HG03457 (cell line): Measurements from ENCODE around the gene NFKBIL1.
"Not testable (repeated sequence)": the region's sequence is repeated elsewhere in the genome, so short reads cannot be mapped to it uniquely, and the experiment has no call there.

ENCODE experiments used
- ATAC-seq: cut with Tn5 transposase; IDR thresholded peaks from one replicate; pipeline ENCODE4 v1.9.1; 2021; ENCODE audit warnings: moderate number of reproducible peaks; ENCODE audit not compliant: unreplicated experiment

The NFKBIL1 gene

DNA sequence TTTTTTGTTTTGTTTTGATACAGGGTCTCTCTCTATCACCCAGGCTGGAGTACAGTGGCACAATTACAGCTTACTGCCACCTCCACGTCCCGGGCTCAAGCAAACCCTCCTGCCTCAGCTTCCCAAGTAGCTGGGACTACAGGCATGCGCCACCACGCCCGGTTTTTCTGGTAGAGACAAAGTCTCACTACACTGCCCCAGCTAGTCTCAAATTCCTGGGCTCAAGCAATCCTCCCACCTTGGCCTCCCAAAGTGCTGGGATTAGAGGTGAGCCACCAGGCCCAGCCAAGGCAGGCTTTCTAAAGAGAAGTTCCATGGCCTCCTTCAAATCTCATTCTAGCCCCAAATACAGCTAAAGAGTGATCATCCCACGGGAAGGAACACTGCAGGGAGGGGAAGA, 13.4 kb upstream of the NFKBIL1 start:
- no peak for ATAC-seq

DNA sequence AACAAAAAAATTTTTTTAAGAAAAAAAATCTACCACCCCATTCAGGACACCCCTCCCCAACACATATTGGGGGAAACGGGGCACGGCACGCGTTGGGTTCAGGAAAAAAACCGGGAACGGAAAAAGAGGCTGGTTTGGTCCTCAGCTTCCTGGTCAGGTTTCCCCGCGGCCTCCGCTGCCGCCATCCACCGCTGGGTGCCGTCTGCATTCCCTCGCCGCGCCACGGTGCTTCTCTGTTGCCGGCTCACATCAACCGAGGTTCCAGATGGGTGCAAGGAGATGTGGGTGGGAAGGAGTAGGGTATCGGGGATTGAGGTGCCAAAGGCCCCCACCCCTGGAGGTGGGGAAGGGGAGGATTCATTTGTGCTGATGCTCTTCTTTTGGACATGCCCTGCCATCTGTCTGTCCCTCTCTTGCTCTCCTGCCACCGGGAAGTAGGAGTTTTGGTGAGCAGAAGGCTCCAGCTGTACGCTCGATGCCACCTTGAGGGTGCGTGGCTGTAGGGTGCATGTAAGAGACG, 12.8 kb upstream of the NFKBIL1 start:
- ATAC-seq = no peak

DNA sequence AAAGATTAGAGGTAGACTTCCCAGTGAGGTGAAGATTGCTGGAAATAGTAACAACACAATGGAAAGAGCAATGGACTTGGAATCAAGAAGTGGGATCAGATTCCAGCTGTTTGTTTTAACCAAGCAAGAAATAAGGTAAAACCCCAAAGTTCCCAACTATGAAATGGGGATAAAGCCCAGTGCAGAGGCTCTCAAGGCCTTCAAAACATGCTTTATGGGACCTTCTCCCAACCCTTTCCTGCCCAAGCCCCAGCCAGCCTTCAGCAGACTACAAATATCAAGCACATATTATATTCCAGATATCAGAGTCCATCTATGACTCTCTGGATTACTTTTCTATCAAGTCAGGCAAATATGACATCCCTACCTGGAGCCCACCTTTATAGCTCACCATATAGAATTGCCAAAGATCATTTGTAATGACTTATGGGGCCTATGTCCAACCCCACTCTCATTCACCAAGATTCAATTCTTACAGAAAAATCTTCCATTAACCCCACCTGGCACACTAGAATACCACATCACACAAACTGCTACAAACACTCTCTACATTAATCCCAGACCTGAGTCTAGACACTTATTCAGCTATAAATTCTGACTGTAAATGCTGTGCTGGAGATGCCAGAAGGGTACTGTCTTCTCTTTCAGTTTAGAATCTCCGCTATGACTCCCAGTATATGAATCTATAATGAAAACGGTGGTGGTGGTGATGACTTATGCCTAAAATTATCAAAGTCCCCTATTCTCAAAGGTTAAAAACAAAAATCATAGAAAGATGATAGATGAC, 11.7 kb upstream of the NFKBIL1 start:
- ATAC-seq = no peak

DNA sequence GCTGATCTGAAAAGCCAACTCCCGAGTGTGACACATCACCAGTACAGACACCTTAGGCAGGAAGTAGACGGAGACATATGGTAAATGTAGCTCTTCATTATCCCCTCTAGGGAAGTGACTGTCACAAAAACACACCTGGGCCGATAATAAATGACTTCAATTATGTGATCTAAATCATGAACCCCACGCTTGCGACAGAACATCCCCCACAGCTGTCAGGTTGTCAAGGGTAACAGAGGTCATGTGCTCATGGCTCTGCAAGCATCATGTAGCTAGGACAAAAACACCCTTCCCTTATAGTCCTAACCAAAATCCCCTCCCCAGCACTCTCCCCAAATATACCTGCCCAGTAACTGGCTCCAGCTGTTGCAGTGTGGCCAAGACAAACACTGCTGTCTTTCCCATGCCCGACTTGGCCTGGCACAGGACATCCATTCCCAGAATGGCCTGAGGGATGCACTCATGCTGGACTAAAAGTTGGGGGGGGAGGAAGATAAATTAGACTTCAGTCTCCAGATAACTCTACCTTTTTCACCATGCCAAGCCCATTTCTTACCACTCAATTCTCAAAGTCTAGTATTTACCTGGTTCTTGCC, 8.5 kb upstream of the NFKBIL1 start:
- no peak for ATAC-seq

DNA sequence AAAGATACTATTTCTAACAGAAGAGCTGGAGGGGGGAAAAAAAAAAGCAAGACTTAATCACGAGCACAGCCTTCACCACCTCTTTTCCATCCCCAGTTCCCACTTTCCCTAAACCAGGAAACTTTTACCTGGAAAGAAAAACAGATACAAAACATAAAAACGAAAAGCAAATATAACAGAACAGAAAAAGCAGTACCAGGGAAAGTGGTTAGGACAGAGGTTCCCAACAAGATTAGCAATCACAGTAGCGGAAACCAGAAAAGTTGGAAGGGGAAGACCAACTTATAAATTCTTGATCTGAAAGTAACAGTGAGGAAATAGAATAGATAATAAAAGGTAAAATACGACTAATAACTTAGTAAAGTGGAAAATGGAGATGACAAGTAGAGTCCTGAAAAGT, 6.8 kb upstream of the NFKBIL1 start:
- ATAC-seq = no peak

DNA sequence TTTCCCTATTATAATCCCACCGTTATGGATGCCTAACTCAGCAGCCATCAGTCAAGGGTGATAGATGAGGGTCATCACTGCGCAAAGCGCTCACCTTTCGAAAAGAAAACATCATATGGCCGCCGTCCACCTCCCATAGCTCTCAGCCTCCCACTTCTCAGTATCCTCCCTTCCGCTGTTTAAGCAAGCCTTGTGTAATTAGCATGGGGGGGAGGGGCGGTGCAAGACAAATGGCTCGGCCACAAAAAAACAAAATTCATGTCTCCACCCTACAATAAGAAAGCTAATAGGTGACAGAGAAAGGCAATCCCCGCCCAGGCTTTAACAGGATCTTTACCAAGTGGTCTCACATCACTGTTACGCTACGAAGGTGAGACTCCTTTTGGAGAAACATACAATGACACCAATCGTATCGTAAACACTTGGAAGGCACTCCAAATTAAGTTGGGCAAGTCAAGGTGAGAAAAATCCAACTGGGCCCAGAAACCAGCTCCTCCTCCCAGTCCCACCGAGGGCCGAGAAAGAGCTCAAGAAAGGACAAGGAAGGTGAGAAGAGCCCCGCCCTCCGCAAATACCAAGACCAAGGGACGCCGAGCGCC, 6.2 kb upstream of the NFKBIL1 start:
- ATAC-seq = no peak

DNA sequence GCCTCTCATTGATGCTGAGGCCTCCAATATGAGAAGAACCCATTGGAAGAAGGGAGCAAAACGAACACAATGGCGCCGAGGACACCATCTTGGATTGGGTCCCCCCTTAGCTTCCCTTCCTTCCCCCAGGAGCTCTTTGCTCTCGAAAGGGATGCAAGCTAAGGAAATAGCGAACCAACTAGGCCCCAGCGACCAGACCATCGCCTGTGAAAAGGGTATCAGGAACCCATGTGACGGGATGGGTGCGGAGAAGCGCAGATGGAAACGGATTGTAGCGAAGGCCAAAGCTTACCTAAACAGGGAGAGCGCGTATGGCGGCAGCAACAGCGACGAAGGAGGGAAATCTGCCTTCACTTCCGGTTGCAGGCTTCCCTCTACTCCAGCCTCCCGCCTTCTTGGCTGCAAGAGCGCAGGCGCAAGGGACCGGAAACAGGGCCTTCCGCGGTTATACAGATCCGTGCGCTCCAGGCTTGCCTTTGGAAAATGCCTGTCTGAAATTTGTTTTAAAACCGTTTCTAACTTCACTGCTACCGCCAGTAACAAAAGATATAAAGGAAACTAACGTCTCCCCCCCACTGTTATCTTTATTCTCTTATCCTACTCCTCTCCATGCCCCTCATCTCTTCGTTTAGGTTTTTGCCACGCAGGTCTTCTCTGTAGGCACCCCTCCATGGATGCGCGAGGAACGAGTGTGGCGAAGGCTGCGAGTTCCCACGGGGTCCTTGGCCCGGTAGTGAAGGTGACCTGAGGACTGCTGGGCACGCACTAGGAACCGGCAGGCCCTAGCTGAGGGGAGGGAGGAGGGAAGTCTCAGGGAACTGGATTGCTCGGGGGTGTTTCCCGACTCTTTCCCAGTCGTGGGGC, 5.5 kb upstream of the NFKBIL1 start, which contains the start of gene DDX39B:
Gene DDX39B (minus strand): TSS at position 346 of the 864 bp plus-strand sequence. CDS start 1,471 bp downstream, outside the sequence.
- peak; percentile 39 for ATAC-seq

DNA sequence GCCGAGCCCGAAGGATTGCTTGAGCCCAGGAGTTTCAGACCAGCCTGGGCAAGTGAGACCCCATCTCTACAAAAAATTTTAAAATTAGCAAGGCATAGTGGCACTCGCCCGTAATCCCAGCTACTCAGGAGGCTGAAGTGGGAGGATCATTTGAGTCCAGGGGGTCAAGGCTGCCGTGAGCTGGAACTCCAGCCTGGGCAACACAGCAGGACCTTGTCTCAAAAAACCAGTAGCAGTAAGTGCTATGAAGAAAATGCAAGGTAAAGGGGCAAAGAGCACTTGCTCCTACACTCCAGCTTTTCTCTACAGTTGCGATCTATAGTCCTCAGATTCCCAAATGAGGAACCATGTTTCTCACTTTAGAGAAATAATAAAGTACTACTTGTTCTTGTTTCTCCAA, 3.8 kb upstream of the NFKBIL1 start:
- no peak for ATAC-seq

DNA sequence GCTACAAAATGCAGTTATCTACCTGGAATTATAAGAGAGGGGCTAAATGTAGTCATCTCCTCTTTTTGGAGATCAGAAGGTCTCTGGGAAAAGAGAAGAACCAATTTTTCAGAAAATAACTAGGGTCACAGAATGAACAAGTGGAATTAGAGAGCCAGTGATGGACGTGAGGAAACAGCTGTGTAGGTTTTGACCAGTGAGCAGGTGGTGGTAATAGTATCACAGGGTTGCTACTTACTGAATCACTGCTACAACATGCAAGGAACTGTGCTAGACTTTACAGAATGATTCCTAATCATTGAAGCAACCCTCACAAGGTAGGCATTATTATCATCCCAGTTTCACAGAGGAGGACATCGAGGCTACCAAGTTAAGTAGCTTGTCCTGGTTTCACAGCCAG, 2.7 kb upstream of the NFKBIL1 start:
- no peak for ATAC-seq

DNA sequence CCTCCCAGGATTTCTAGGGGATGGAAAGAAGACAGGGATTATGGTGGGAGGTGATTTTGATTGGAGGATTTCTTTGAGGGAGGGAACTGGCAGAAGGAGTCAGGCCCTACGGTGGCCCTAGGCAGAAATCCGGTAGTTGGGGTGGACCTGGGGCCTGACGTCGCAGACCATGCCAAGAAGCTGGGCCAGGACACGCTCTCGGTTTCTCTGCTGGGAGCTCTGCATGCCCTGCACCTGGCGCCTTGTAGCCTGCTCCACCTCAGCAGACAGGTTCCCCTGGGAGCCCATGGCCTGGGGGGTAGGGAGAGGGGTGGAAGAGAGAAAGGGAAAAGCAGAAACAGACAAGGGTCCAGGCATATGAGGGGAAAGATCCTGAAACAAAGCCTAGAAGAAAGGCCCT, 2.1 kb upstream of the NFKBIL1 start:
- no peak for ATAC-seq

DNA sequence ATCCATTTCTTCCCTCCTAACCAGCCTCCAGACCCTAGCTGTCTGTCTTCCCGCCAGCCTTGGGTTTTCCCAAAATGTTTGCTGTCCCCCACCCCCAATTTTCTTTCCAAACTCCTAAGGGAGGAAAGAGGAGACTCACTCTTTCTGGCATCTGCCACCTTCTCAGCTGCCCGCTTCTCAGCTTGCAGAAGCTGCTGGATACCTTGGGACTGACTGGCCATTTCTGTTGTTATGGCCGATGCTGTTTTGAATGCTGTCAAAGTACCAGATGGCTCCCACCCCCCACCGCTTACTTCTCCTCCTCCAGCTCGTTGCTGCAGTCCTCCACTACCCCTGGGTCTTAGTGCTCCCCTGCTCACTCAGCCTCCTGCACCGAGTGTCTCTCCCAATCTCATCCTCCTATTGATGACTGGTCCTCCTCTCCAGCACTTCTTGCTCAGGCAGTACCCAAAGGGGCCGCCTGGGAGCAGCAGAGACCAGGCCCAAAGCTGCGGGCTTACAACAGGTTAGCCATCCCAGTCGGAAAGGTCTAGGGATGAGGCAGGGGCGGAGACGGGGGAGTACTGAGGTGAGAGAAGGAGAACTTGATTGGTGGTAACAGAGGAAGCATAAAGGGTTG, 960 bp upstream of the NFKBIL1 start, which contains the start of gene ATP6V1G2:
Gene ATP6V1G2 (minus strand): TSS at position 270 of the 619 bp plus-strand sequence. CDS start 49 bp downstream, at position 221.
- no peak for ATAC-seq

DNA sequence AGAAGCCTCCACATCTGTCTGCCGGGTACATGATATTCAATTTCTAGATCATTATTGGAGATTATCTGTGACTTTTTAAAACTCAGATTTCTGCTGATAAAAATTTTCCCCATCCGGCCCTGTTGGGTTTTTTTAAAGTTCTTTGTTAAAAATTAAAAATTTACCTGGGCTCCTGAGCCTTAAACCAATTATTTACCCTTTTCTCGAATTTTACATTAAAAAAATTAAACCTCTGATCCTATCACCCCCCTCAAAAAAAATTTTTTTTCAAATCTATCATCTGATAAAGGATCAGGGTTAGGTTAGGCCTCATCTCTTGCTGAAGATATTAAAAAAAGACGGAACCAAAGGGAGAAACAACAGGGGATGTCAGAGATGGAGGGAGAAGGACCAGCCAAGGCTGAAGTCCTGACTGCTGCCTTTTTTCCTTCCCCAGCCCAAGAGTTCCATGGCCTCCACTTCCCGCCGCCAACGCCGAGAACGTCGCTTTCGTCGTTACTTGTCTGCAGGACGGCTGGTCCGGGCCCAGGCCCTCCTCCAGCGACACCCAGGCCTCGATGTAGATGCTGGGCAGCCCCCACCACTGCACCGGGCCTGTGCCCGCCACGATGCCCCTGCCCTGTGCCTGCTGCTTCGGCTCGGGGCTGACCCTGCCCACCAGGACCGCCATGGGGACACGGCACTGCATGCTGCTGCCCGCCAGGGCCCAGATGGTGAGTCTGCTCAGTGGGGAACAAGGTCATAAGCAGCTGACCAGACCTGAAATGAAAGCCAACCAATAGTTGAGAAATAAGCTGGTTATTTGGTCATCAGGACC, 527 bp downstream of the NFKBIL1 start:
- no peak for ATAC-seq

DNA sequence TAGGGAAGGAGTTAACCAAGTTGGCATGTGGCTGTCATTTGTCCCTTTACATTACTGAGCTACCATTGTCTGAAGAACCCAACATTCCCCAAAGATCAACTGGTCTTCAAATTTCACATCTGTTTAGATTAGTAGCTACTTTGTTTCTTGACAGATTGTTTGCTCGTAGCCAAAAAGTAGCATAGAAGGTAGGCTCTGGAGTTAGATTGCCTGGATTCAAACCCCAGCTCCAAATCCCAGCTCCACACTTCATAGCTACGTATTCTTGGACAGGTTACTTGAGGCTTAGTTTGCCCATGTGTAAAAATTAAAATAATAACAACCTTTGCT, 1.1 kb downstream of the NFKBIL1 start:
- no peak for ATAC-seq

DNA sequence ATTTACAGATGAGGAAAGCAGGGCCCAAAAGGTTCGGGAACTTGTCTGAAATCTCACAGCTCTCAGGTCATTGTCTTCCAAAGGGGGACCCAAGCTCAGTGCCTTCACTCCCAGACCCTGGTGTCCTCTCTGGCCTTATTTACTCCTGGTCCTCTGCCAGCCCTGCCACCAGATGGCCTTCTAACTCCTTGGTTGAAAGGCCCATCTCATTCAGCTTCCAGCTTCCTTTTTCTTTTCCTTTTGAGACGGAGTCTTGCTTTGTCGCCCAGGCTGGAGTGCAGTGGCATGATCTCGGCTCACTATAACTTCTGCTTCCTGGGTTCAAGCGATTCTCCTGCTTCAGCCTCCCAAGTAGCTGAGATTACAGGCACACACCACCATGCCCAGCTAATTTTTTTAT, 4.0 kb downstream of the NFKBIL1 start:
- ATAC-seq = not testable (repeated sequence)

DNA sequence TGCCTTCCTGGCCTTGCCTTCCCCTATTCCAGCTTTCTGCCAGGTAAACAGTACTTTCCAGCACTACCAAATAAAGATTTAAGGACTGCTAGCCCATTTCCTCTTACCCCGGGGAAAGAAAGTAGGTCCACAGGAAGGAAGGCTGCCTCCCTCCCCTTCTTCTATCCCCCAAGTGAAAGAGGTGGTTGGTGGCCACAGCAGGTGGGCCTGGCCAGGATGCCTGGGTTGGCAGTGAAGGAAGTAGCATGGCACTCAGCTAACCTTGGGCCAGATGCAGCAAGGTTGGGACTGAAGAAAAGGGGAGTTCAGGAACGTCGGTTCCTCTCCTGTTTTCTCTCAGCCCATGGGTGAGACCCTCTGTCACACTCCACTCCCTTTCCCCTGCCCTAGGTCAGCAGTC, 8.9 kb downstream of the NFKBIL1 start:
- no peak for ATAC-seq

DNA sequence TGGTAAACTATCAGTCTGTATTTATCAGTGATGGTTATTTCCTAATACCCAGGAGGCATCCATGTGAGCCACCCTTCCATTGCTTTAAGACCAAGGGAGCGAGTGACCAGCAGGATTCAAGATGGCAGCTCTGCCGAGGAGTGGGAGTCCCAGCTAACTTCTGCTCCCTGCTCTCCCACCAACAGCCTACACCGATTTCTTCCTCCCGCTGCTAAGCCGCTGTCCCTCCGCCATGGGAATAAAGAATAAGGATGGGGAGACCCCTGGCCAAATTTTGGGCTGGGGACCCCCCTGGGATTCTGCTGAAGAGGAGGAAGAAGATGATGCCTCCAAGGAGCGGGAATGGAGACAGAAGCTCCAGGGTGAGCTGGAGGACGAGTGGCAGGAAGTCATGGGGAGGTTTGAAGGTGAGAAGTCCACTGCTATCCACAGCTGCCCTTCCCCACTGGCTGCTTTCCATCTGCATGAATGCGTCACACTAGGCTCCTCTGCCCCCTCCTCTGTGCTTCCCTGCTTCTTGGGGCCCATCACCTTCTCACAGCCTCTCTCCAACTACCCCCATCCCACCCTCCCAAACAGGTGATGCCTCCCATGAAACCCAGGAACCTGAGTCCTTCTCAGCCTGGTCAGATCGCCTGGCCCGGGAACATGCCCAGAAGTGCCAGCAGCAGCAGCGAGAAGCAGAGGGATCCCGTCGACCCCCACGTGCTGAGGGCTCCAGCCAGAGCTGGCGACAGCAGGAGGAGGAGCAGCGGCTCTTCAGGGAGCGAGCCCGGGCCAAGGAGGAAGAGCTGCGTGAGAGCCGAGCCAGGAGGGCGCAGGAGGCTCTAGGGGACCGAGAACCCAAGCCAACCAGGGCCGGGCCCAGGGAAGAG, 10.3 kb downstream of the NFKBIL1 start:
- ATAC-seq = no peak

DNA sequence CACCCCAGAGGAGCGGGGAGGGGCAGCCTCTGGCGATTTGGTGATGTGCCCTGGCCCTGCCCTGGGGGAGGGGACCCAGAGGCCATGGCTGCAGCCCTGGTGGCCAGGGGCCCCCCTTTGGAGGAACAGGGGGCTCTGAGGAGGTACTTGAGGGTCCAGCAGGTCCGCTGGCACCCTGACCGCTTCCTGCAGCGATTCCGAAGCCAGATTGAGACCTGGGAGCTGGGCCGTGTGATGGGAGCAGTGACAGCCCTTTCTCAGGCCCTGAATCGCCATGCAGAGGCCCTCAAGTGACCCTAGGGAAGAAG, 10.9 kb downstream of the NFKBIL1 start:
- no peak for ATAC-seq

DNA sequence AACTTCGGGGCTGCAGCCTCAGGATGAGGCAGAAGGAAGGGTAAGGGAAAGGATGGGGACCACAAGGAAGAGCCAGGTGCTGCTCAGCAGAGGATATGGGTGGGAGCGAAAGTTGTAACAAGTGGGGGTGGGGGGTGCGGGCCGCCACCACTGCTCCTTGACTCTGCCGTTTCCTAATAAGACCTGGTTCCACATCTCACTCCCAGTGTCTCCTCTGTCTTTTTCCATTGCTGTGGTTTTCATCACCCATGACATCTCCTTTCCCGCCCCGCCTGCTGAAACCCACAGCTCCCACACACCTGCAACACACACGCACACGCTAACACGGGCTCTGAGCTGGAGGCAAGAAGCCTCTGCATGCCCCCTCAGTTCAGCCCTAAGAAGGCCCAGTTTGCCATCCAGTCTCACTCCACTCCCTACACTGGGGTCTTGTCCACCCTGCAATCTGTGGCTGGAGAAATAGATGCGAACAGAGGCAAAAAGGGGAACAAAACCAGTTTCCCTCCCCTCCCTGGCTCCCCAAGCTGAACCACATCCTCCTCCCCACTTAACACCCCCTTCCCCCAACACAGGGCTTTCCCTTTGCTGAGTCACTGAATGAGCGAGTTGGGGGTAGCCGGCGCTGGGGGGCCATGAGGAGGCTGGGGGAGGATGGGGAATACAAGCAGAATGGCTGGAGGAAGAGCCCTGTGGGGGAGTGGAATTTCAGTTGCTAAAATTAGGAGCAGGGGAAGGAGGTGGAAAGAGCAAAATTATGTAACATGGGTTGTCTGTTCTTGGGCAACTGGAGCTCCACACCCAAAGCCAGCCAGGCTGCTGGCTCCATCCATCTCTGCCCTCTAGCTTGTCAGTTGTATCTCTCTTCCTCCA, 11.5 kb downstream of the NFKBIL1 start:
- ATAC-seq = no peak
